OCI-LY3 (cell line): ENCODE results near the gene TIGD3.

ENCODE experiments used
- H2AFZ ChIP-seq: fragments of 200-600, 300-600 bp; shearing (Covaris generic); 2 replicates; pipeline ENCODE4 v1.6.0; 2014; ENCODE audit warnings: antibody characterized with exemption, low read depth, low read length
- H3K27ac ChIP-seq: fragments of 200-600, 300-600 bp; sonication (generic); 2 replicates; pipeline ENCODE4 v1.5.1; 2014; ENCODE audit warnings: mild to moderate bottlenecking, low read length, moderate library complexity, mixed read lengths
- H3K27me3 ChIP-seq: fragments of 200-600, 300-600 bp; sonication (generic); 2 replicates; pipeline ENCODE4 v1.6.1; 2014; ENCODE audit warnings: low read depth, low read length, mixed read lengths
- H3K36me3 ChIP-seq: fragments of 200-600, 300-600 bp; sonication (generic); replicated peaks from 2 replicates; pipeline ENCODE3; 2014; ENCODE audit warnings: low read depth, low read length, mixed read lengths
- H3K4me1 ChIP-seq: fragments of 300-600, 200-600 bp; sonication (generic); 2 replicates; pipeline ENCODE4 v1.6.1; 2014; ENCODE audit warnings: low read length, mixed read lengths
- H3K4me2 ChIP-seq: fragments of 200-600, 300-600 bp; sonication (generic); 2 replicates; pipeline ENCODE4 v1.6.1; 2014; ENCODE audit warnings: low read length, mixed read lengths
- H3K4me3 ChIP-seq: fragments of 300-600, 200-600 bp; sonication (generic); 2 replicates; pipeline ENCODE4 v1.5.1; 2014; ENCODE audit warnings: antibody characterized with exemption, mild to moderate bottlenecking, low read length, moderate library complexity
- H3K79me2 ChIP-seq: fragments of 300-600, 200-600 bp; shearing (Covaris generic); 2 replicates; pipeline ENCODE4 v1.6.1; 2014; ENCODE audit warnings: mild to moderate bottlenecking, low read length, mixed read lengths
- H3K9ac ChIP-seq: fragments of 300-600, 200-600 bp; shearing (Covaris generic); 2 replicates; pipeline ENCODE4 v1.6.0; 2014; ENCODE audit warnings: mild to moderate bottlenecking, low read length, moderate library complexity
- H3K9me3 ChIP-seq: fragments of 200-600, 300-600 bp; shearing (Covaris generic); 2 replicates; pipeline ENCODE4 v1.6.1; 2014; ENCODE audit warnings: low read length, mixed read lengths; ENCODE audit not compliant: insufficient read depth
- H4K20me1 ChIP-seq: fragments of 200-600, 300-600 bp; sonication (generic); 2 replicates; pipeline ENCODE4 v1.6.1; 2016; ENCODE audit warnings: low read length, mixed read lengths; ENCODE audit not compliant: insufficient read depth
- EZH2phosphoT487 ChIP-seq: fragments of 200-600 bp; shearing (Covaris generic); IDR thresholded peaks from 2 replicates; pipeline ENCODE4 v1.6.1; 2018; ENCODE audit warnings: antibody characterized with exemption, mixed run types, low read depth
- TF ChIP-seq, protein P1 (sequence below): fragments of 200-600, 300-600 bp; sonication (generic); IDR thresholded peaks from 2 replicates; pipeline ENCODE4 v1.5.1; 2014; ENCODE audit warnings: antibody characterized with exemption, low read length, low read depth

Gene TIGD3

DNA sequence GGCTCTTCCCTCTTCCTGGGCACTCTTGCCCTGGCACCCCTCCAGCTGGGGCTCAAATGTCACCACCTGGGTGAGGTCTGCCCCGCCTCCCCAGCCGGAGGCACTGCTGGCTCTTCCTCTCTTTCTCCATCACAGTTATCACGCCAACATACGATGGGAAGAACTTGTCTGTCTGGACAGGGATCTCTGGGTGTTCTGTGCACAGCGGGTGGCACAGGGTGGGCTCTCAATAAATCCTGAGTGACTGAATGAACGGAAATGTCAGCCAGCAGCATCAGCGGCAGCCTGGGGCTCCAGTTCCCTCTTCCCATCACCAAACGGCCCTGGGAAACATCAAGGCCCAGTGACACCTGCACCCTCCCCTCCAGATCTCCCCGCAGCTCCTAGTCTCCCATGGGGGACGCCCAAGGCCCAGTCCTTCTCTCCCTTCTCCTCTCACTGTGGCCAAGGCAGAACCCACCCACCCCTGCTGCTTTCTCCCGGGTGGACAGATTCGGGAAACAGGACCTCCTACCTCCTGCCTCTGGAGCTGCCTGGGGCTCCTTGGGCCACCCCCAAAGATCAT, 28.3 kb downstream of the TIGD3 start:
- Histone ChIP-seq H3K79me2 (peaks cover 4% of the 10 kb centered on the region), H3K27ac (peak overlapping the region; percentile 82), H3K9ac (peak overlapping the region; percentile 75), H3K27me3 (no peaks in the 10 kb centered on the region), H2AFZ (peak overlapping the region; percentile 69; the same call in 1 of the 2 replicates), H3K4me1 (peaks cover 46% of the 10 kb centered on the region), H3K4me2 (peak overlapping the region; percentile 96), H4K20me1 (no peaks in the 10 kb centered on the region), H3K36me3 (no peaks in the 10 kb centered on the region), H3K9me3 (no peaks in the 10 kb centered on the region), H3K4me3 (peak overlapping the region; percentile 76)
- TF ChIP-seq, protein P1, sequence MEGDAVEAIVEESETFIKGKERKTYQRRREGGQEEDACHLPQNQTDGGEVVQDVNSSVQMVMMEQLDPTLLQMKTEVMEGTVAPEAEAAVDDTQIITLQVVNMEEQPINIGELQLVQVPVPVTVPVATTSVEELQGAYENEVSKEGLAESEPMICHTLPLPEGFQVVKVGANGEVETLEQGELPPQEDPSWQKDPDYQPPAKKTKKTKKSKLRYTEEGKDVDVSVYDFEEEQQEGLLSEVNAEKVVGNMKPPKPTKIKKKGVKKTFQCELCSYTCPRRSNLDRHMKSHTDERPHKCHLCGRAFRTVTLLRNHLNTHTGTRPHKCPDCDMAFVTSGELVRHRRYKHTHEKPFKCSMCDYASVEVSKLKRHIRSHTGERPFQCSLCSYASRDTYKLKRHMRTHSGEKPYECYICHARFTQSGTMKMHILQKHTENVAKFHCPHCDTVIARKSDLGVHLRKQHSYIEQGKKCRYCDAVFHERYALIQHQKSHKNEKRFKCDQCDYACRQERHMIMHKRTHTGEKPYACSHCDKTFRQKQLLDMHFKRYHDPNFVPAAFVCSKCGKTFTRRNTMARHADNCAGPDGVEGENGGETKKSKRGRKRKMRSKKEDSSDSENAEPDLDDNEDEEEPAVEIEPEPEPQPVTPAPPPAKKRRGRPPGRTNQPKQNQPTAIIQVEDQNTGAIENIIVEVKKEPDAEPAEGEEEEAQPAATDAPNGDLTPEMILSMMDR, result no peak
- TF ChIP-seq EZH2phosphoT487, result no peak

DNA sequence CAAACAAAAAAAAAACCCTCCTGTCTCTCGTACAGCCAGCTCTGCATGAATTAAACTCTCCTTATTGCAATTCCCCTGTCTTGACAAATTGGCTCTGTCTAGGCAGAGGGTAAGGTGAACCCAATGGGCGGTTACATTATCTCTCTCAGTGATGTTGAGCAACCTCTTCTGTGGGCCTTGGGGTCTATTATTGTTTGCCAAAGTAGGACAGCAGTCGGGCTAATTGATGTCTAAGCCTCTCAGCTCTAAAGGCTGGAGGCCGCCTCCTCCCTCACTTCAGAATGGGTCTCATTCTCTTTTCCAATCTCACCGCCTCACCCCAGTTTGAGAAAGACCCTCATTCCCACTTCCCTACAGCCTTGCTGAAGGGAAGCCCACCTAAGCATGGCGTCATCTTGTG, 29.2 kb downstream of the TIGD3 start:
- TF ChIP-seq, protein P1, result no peak
- TF ChIP-seq EZH2phosphoT487, result no peak
- Histone ChIP-seq H3K27ac (peak overlapping the region; percentile 82), H3K4me2 (0 out of 2 replicates have a peak overlapping the region, but pooled peaks have one; percentile 1)

DNA sequence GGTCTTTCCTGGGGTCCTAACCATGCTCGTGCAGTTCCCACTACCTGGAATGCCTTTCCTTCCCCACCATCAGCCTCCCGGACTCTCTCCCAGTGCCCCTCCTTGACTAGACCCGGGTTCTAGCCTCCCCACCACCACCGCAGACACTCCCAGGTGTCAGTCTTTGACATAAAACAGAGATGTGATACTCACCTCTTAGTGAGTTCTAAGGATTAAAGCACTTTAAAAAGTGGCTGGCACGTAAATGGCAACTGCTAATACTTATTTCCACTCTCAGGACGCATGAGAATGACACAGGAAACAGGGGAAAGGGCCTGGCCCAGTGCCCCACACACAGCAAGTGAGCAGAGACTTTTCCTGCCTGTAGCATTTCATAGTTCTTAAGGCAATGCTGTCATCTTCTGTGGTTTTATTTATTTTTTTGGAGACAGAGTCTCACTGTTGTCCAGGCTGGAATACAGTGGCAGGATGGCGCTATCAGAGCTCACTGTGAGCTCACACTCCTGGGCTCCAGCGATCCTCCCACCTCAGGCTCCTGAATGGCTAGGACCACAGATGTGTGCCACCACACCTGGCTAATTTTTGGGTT, 29.8 kb downstream of the TIGD3 start:
- TF ChIP-seq EZH2phosphoT487, result no peak
- TF ChIP-seq, protein P1, result no peak
- Histone ChIP-seq H3K27ac (no peak overlapping the region), H2AFZ (no peak overlapping the region)

More for the DNA sequence above, 29.2 kb downstream of the TIGD3 start:
- peaks cover 4% of the 10 kb centered on the region for H3K79me2 ChIP-seq
- peaks cover 37% of the 10 kb centered on the region for H3K4me1 ChIP-seq
- H2AFZ ChIP-seq, result no peak overlapping the region
- no peak overlapping the region for H3K9ac ChIP-seq
- H3K36me3 ChIP-seq, result no peaks in the 10 kb centered on the region
- H3K4me3 ChIP-seq, result no peak overlapping the region
- no peaks in the 10 kb centered on the region for H3K27me3 ChIP-seq
- H3K9me3 ChIP-seq, result no peaks in the 10 kb centered on the region
- H4K20me1 ChIP-seq, result no peaks in the 10 kb centered on the region

DNA sequence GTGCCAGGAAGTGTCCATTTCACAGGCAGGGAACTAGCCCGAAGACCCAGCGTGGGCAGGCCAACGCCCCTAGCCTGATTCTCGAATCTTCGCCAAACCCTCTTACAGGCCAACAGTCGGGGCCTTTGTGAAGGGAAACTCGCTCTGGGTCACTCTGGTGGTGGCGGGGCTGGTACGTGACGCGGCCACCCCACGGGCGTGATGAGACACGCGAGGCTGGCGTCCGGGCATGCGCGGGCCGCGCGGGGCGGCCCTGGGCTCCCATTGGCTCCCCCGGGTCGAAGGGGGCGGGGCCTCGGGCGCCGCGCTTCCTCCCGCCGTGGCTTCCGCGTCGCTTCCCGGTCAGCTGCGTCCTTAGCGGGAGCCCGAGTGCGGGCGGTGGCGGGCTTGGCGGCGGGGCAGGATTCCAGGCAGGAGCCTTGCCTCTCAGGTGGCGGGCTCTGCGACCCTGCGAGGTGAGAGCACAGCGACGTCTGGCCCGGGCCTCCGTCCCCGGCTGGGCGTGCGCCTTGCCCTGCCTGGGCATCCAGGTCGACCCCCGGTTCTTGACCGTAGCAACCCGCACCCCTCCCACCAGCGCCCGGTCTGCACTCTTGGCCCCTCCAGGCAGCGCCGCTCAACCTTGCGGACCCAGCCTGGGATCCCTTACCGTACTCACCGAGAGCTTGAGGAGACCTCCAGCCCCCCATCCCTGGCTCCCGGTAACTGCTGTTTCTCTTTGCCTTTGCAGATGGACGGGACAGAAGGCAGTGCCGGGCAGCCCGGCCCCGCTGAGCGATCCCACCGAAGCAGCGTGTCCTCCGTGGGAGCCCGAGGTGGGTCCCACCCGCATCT, 32.0 kb downstream of the TIGD3 start, which contains the start of gene FRMD8:
FRMD8 (plus strand) TSS at position 331 of the 834 bp plus-strand sequence; CDS start at position 731, 400 bp downstream.
- Histone ChIP-seq H3K79me2 (peaks cover 4% of the 10 kb centered on the region), H3K4me2 (peak within 1 kb of the TSS; percentile 92), H4K20me1 (no peaks in the 10 kb centered on the region), H3K36me3 (peaks cover 4% of the 10 kb centered on the region), H3K9ac (peak within 1 kb of the TSS; percentile 81), H3K27ac (peak within 1 kb of the TSS; percentile 54), H3K27me3 (no peaks in the 10 kb centered on the region), H3K4me1 (peaks cover 40% of the 10 kb centered on the region), H3K4me3 (peak within 1 kb of the TSS; percentile 85), H3K9me3 (no peaks in the 10 kb centered on the region), H2AFZ (peak within 1 kb of the TSS; percentile 85)
- TF ChIP-seq, protein P1, result no peak
- TF ChIP-seq EZH2phosphoT487, result no peak

More for the DNA sequence above, 29.8 kb downstream of the TIGD3 start:
- Histone ChIP-seq H3K36me3 (no peaks in the 10 kb centered on the region), H3K4me1 (peaks cover 35% of the 10 kb centered on the region), H3K27me3 (no peaks in the 10 kb centered on the region), H3K9me3 (no peaks in the 10 kb centered on the region), H3K79me2 (peaks cover 4% of the 10 kb centered on the region), H3K4me2 (no peak overlapping the region), H3K9ac (no peak overlapping the region), H4K20me1 (no peaks in the 10 kb centered on the region), H3K4me3 (no peak overlapping the region)
